Measurements from ENCODE around the gene MORN1. TPM values are rescaled to one million over a fixed set of nuclear protein-coding genes. Genes with fewer than 3 reads are reported as not detected.

Gene MORN1
- total and polyA plus RNA-seq, 11 donors = 2.2 to 8.2 (median 3.8) TPM

GRCh38 chr1:2429780-2430591 lies 38.6 kb upstream of the MORN1 start:
- ATAC-seq = no peak
- Histone ChIP-seq H3K27ac (no peak overlapping the region), H3K36me3 (no peaks in the 10 kb centered on the region), H3K4me3 (no peak overlapping the region), H3K9me3 (peaks cover 0 to 9% (median 0%) of the 10 kb centered on the region in 12 donors), H3K4me1 (no peaks in the 10 kb centered on the region), H3K27me3 (peaks cover 6 to 78% (median 21%) of the 10 kb centered on the region in 9 donors)
- intact Hi-C loops (cut with DNase I) = loop anchor here in 1 of 10 donors (10.0 kb wide), 1 partner anchor 225 kb away; no protein-coding TSS in a partner anchor
- 80 to 84% (median 84%) methylated on average over 13 to 20 of the region's 20 CpGs for WGBS, 4 donors
- no peak for TF ChIP-seq POLR2A (IDR thresholded peaks at IDR 0.05)
- TF ChIP-seq CTCF (IDR thresholded peaks at IDR 0.05) = peak in 3 of 12 donors; percentile 5 to 10 (median 8)
- no peak for DNase-seq

GRCh38 chr1:2428490-2428889 lies 37.1 kb upstream of the MORN1 start:
- H3K36me3 ChIP-seq = no peaks in the 10 kb centered on the region
- H3K27ac ChIP-seq = no peak overlapping the region
- no peak overlapping the region for H3K4me3 ChIP-seq
- peaks cover 0 to 12% (median 0%) of the 10 kb centered on the region in 12 donors for H3K9me3 ChIP-seq
- intact Hi-C loops (cut with DNase I) = no loop called here
- H3K4me1 ChIP-seq = no peaks in the 10 kb centered on the region
- ATAC-seq = no peak
- TF ChIP-seq POLR2A (IDR thresholded peaks at IDR 0.05) (no peak), CTCF (IDR thresholded peaks at IDR 0.05) (no peak)
- peaks cover 0 to 63% (median 21%) of the 10 kb centered on the region in 9 donors for H3K27me3 ChIP-seq
- 89 to 90% (median 90%) methylated on average over 25 to 28 of the region's 28 CpGs; no CpG with 5 or more reads in 1 of the 4 donors for WGBS, 4 donors
- no peak for DNase-seq

GRCh38 chr1:2427976-2428375 lies 36.6 kb upstream of the MORN1 start:
- Histone ChIP-seq H3K4me3 (no peak overlapping the region), H3K27ac (no peak overlapping the region), H3K4me1 (no peaks in the 10 kb centered on the region), H3K27me3 (peaks cover 0 to 60% (median 19%) of the 10 kb centered on the region in 9 donors), H3K36me3 (no peaks in the 10 kb centered on the region), H3K9me3 (peaks cover 0 to 17% (median 2%) of the 10 kb centered on the region in 12 donors)
- 74 to 87% (median 82%) methylated on average over 9 to 10 of the region's 10 CpGs for WGBS, 4 donors
- intact Hi-C loops (cut with DNase I) = no loop called here
- ATAC-seq (no peak), DNase-seq (no peak)
- no peak for TF ChIP-seq CTCF (IDR thresholded peaks at IDR 0.05)
- TF ChIP-seq POLR2A (IDR thresholded peaks at IDR 0.05) = no peak

- no peaks in the 10 kb centered on the region for H3K36me3 ChIP-seq
- H3K27me3 ChIP-seq = peaks cover 0 to 50% (median 9%) of the 10 kb centered on the region in 9 donors
- H3K9me3 ChIP-seq = peaks cover 0 to 23% (median 2%) of the 10 kb centered on the region in 12 donors
- H3K27ac ChIP-seq = no peak overlapping the region
- intact Hi-C loops (cut with DNase I) = no loop called here
- ATAC-seq (no peak), DNase-seq (no peak)
- H3K4me3 ChIP-seq = no peak overlapping the region
- no peaks in the 10 kb centered on the region for H3K4me1 ChIP-seq
- TF ChIP-seq POLR2A (IDR thresholded peaks at IDR 0.05) (no peak), CTCF (IDR thresholded peaks at IDR 0.05) (no peak)
- WGBS, 4 donors = 81 to 91% (median 85%) methylated on average over 9 to 18 of the region's 18 CpGs
Observed at GRCh38 chr1:2427051-2427450, 35.7 kb upstream of the MORN1 start.
